ENCODE results near the gene TMEM169. TPM values are rescaled to one million over a fixed set of nuclear protein-coding genes. Genes with fewer than 3 reads are reported as not detected.

TMEM169 gene
- total RNA-seq, 4 donors from 2014 or later = 0.30 to 0.85 (median 0.72) TPM; not detected in 1

DNA sequence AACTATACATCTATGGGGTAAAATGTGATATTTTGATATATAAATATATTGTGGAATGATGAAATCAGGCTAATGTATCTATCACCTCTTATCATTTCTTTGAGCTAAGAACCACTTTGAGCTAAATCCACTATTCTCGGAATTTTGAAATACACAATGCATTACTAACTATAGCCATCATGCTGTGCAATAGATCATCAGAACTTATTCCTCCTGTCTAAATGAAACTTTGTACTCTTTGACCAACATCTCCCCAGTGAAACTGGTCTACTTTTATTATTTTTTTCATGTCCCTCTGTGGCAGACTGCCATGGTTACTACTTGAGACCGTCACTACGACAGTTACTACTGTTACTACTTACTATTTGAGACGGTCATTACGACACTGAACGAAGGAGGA is 11.5 kb upstream of the TMEM169 start:
- no peak for DNase-seq (ENCODE audit: low spot score in 2 of 2)
- no peaks in the 10 kb centered on the region for H3K4me1 ChIP-seq
- WGBS = 91% methylated on average over 6 of the region's 6 CpGs

GRCh38 chr2:216071111-216071851 is 10.4 kb upstream of the TMEM169 start:
- TF ChIP-seq POLR2A (IDR thresholded peaks at IDR 0.05) = no peak
- Histone ChIP-seq H3K9me3 (no peaks in the 10 kb centered on the region), H3K36me3 (no peaks in the 10 kb centered on the region), H3K4me1 (no peaks in the 10 kb centered on the region), H3K4me3 (no peak overlapping the region), H3K27me3 (no peaks in the 10 kb centered on the region), H3K27ac (no peak overlapping the region)
- WGBS = 80% methylated on average over 12 of the region's 12 CpGs
- DNase-seq (ENCODE audit: low spot score in 2 of 2) = no peak

More for the DNA sequence above, 11.5 kb upstream of the TMEM169 start:
- TF ChIP-seq POLR2AphosphoS5 (IDR thresholded peaks at IDR 0.05) (no peak), POLR2A (IDR thresholded peaks at IDR 0.05) (no peak), EP300 (IDR thresholded peaks at IDR 0.05) (no peak), CTCF (IDR thresholded peaks at IDR 0.05) (no peak)
- no peak overlapping the region for H3K27ac ChIP-seq
- H3K27me3 ChIP-seq = no peaks in the 10 kb centered on the region
- no peak overlapping the region for H3K4me3 ChIP-seq
- H3K9me3 ChIP-seq = no peaks in the 10 kb centered on the region
- peaks cover 2% of the 10 kb centered on the region for H3K36me3 ChIP-seq

GRCh38 chr2:216072473-216072872 is 9.2 kb upstream of the TMEM169 start:
- DNase-seq (ENCODE audit: low spot score in 2 of 2) = no peak
- Histone ChIP-seq H3K36me3 (no peaks in the 10 kb centered on the region), H3K27ac (no peak overlapping the region), H3K4me3 (no peak overlapping the region), H3K9me3 (no peaks in the 10 kb centered on the region), H3K4me1 (no peaks in the 10 kb centered on the region), H3K27me3 (no peaks in the 10 kb centered on the region)
- TF ChIP-seq EP300 (IDR thresholded peaks at IDR 0.05) (no peak), POLR2A (IDR thresholded peaks at IDR 0.05) (no peak), CTCF (IDR thresholded peaks at IDR 0.05) (no peak), POLR2AphosphoS5 (IDR thresholded peaks at IDR 0.05) (no peak)

- H3K27ac ChIP-seq = no peak overlapping the region
- TF ChIP-seq POLR2AphosphoS5 (IDR thresholded peaks at IDR 0.05) (no peak), EP300 (IDR thresholded peaks at IDR 0.05) (no peak), POLR2A (IDR thresholded peaks at IDR 0.05) (no peak), CTCF (IDR thresholded peaks at IDR 0.05) (no peak)
These were observed 7.9 kb upstream of the TMEM169 start for GRCh38 chr2:216073773-216074172.

DNA sequence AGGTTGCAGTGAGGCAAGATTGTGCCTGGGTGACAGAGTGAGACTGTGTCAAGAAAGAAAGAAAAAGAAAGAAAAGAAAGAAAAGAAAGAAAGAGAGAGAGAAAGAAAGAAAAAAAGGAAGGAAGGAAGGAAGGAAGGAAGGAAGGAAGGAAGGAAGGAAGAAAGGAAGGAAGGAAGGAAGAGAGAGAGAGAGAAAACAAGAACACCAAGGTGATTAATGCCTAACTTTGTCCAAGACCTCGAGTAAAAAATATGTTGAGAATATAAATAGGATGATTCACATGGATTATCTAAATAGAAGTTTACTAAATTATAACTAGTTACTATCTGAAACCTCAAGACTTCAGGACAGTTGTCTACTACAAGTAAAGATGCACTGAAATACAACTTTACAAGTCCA is 7.3 kb upstream of the TMEM169 start:
- TF ChIP-seq POLR2A (IDR thresholded peaks at IDR 0.05) = no peak
- no peak overlapping the region for H3K27ac ChIP-seq
- H3K4me3 ChIP-seq = no peak overlapping the region
- 67% methylated on average over 1 of the region's 1 CpG for WGBS
- DNase-seq (ENCODE audit: low spot score in 2 of 2) = no peak
- no peaks in the 10 kb centered on the region for H3K36me3 ChIP-seq
- no peaks in the 10 kb centered on the region for H3K9me3 ChIP-seq
- no peaks in the 10 kb centered on the region for H3K27me3 ChIP-seq
- H3K4me1 ChIP-seq = no peaks in the 10 kb centered on the region

More at GRCh38 chr2:216073773-216074172, 7.9 kb upstream of the TMEM169 start:
- no peaks in the 10 kb centered on the region for H3K27me3 ChIP-seq
- no peaks in the 10 kb centered on the region for H3K36me3 ChIP-seq
- H3K4me1 ChIP-seq = no peaks in the 10 kb centered on the region
- no peaks in the 10 kb centered on the region for H3K9me3 ChIP-seq
- no peak overlapping the region for H3K4me3 ChIP-seq
- no peak for DNase-seq (ENCODE audit: low spot score in 2 of 2)

DNA sequence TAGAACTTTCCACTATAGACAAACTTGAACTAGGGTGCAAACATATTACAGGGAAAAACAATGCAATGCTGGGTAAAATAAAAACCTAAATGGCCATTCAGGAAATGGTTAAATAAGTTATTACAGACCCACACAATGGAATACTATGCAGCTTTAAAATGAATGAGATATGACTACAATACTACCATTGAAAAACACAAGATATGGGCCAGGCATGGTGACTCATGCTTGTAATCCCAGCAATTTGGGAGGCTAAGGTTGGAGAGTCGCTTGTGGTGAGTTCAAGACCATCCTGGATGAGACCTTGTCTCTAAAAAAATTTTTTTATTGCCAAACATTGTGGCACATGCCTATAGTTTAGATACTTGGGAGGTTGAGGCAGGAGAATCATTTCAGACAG is 6.9 kb upstream of the TMEM169 start:
- DNase-seq (ENCODE audit: low spot score in 2 of 2) = no peak
- no peak overlapping the region for H3K4me3 ChIP-seq
- 100% methylated on average over 1 of the region's 1 CpG for WGBS
- no peaks in the 10 kb centered on the region for H3K27me3 ChIP-seq
- TF ChIP-seq POLR2A (IDR thresholded peaks at IDR 0.05) (no peak), EP300 (IDR thresholded peaks at IDR 0.05) (no peak), POLR2AphosphoS5 (IDR thresholded peaks at IDR 0.05) (no peak), CTCF (IDR thresholded peaks at IDR 0.05) (no peak)
- no peaks in the 10 kb centered on the region for H3K36me3 ChIP-seq
- H3K4me1 ChIP-seq = no peaks in the 10 kb centered on the region
- H3K27ac ChIP-seq = no peak overlapping the region
- H3K9me3 ChIP-seq = no peaks in the 10 kb centered on the region
